Measurements from ENCODE around the gene FOXO1. TPM values are rescaled to one million over a fixed set of nuclear protein-coding genes. Genes with fewer than 3 reads are reported as not detected.

FOXO1 gene
- total RNA-seq, 2 experiments from 2014 or later = 34.2 to 34.5 TPM

- H3K27me3 Mint-ChIP-seq = no peaks in the 10 kb centered on the region
- peaks cover 46% of the 10 kb centered on the region for H3K4me1 Mint-ChIP-seq (ENCODE audit: low read depth)
- H3K36me3 Mint-ChIP-seq = no peaks in the 10 kb centered on the region
- H3K9me3 Mint-ChIP-seq = no peaks in the 10 kb centered on the region
- POLR2A ChIA-PET = interaction anchor here (0.6 to 0.7 kb wide), 4 partner anchors 18 to 555 kb away, joined by 3 read pairs; no protein-coding TSS in a partner anchor
- H3K27ac Mint-ChIP-seq = no peak overlapping the region
- intact Hi-C loops (cut with micrococcal nuclease) = no loop called here
- no peak overlapping the region for H3K4me3 Mint-ChIP-seq
- no peak for DNase-seq
- CTCF ChIA-PET = no interaction called here
These were observed 157.6 kb downstream of the FOXO1 start for GRCh38 chr13:40508767-40509342.

DNA sequence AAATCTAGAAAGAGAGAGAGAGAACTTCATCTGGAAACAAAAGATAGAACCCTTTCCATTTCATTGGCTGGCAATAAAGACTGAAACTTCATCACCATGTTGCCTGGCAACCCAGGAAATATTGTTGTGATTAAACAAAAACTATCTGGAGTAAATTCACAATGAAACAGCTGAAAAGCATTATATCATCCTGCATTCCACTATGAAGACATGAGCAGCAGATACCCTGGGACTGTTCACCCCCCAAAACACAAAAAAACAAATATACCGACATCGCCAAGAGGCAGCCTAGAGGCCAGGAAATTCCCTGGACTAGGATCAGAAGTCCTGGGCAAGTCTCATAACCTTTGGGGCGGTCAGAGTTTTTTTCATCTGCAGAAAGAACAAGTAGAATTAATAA is 158.3 kb downstream of the FOXO1 start:
- Mint-ChIP-seq H3K4me1 (ENCODE audit: low read depth) (peaks cover 39% of the 10 kb centered on the region), H3K36me3 (no peaks in the 10 kb centered on the region), H3K9me3 (no peaks in the 10 kb centered on the region), H3K4me3 (no peak overlapping the region), H3K27me3 (no peaks in the 10 kb centered on the region), H3K27ac (no peak overlapping the region)
- intact Hi-C loops (cut with micrococcal nuclease) = no loop called here
- ChIA-PET POLR2A (interaction anchor here (0.7 kb wide), 2 partner anchors 18 to 106 kb away, joined by 3 read pairs; no protein-coding TSS in a partner anchor), CTCF (interaction anchor here (0.6 kb wide), 1 partner anchor 201 kb away, joined by 3 read pairs; no protein-coding TSS in a partner anchor)
- no peak for DNase-seq

DNA sequence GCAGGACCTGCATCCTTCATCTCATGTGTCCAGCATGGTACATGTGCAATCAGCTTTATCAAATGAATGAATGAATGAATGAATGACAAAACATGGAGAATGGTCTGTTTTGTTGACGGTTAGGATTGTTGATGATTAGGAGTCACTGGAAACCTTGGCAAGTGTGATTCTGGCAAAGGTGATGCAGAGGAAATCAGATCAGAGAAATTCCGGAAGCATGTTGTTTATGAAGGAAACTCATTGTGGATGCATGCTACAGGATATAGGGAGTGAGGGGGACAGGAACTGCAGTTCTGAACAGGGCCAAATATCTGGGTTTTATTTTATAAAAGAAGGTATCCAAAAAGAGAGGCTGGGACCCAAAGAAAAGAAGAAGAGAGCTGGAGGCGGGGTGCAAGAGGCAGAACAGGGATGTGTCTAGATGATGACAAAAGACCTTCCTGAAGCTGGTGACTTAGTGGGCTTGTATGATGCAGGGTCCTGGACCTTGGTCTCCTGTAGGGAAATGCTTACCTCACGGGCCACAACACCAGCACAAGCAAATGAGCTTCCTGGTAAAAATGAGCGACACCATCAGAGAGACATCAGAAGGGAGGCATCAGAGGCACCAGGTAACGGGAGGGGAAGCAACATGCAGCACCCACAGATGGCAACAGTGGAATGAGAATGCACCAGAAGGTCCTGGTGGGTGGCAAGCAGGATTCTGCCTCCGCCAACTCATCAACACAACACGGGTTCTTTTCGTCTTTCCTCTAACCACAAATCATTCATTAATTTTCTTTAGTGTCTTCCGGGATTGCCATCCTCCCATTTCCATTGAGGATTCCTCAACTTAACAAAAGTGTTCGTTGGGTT is 159.6 kb downstream of the FOXO1 start:
- Mint-ChIP-seq H3K4me3 (no peak overlapping the region), H3K27ac (no peak overlapping the region), H3K27me3 (no peaks in the 10 kb centered on the region), H3K9me3 (no peaks in the 10 kb centered on the region), H3K36me3 (no peaks in the 10 kb centered on the region), H3K4me1 (ENCODE audit: low read depth) (peaks cover 28% of the 10 kb centered on the region)
- intact Hi-C loops (cut with micrococcal nuclease) = no loop called here
- CTCF ChIA-PET = no interaction called here
- no peak for DNase-seq
- POLR2A ChIA-PET = interaction anchor here (0.9 kb wide), 1 partner anchor 11 kb away, joined by 3 read pairs; no protein-coding TSS in a partner anchor

Other genes with a start within 250 kb of the FOXO1 start
- gene MRPS31, start 104.5 kb upstream of the FOXO1 start, total RNA-seq = 10 to 100 TPM; 35.6 to 40.4 TPM
- gene SLC25A15, start 123.0 kb upstream of the FOXO1 start, total RNA-seq = 10 to 100 TPM; 16.2 to 16.9 TPM

Data from activated CD4-positive, alpha-beta memory T cell treated with anti-CD3 and anti-CD28 coated beads for 36 hours (primary cell).